Glutamatergic neuron (in vitro differentiated cells): ENCODE measurements around the gene PRKCE. TPM values are rescaled to one million over a fixed set of nuclear protein-coding genes. Genes with fewer than 3 reads are reported as not detected.

Source experiments
- DNase-seq: peaks from one replicate; pipeline ENCODE4 v3.0.0; 2022
- H3K27ac Mint-ChIP-seq: one replicate; pipeline ENCODE4 v1.8.0; 2020; ENCODE audit warnings: mild to moderate bottlenecking, mixed read lengths, inconsistent platforms; ENCODE audit not compliant: unreplicated experiment
- H3K27me3 Mint-ChIP-seq: one replicate; pipeline ENCODE4 v1.8.0; 2020; ENCODE audit warnings: mild to moderate bottlenecking, moderate library complexity, mixed read lengths, inconsistent platforms; ENCODE audit not compliant: unreplicated experiment
- H3K36me3 Mint-ChIP-seq: one replicate; pipeline ENCODE4 v1.8.0; 2020; ENCODE audit warnings: mild to moderate bottlenecking, mixed read lengths, inconsistent platforms; ENCODE audit not compliant: unreplicated experiment
- H3K4me1 Mint-ChIP-seq: one replicate; pipeline ENCODE4 v1.8.0; 2020; ENCODE audit warnings: mild to moderate bottlenecking, low read depth, mixed read lengths, inconsistent platforms; ENCODE audit not compliant: unreplicated experiment
- H3K4me3 Mint-ChIP-seq: one replicate; pipeline ENCODE4 v1.8.0; 2020; ENCODE audit warnings: mild to moderate bottlenecking, mixed read lengths, inconsistent platforms; ENCODE audit not compliant: unreplicated experiment
- H3K9me3 Mint-ChIP-seq: one replicate; pipeline ENCODE4 v1.8.0; 2020; ENCODE audit warnings: mild to moderate bottlenecking, moderate library complexity, mixed read lengths, inconsistent platforms; ENCODE audit not compliant: unreplicated experiment
- CTCF ChIP-seq: fragments of 200-600 bp; sonication (generic); IDR thresholded peaks from one replicate; pipeline ENCODE4 v1.5.0; 2021; ENCODE audit not compliant: partially characterized antibody, unreplicated experiment
- total RNA-seq: library from RNA; stranded (reverse); fragmentation: NEBNext Ultra II Directional; extraction: Animal tissue kit (Norgen Biotek cat#: 25700); gene quantifications from one replicate; pipeline ENCODE4 v1.2.1, GENCODE V29; 2021; ENCODE audit not compliant: unreplicated experiment

The PRKCE gene
- total RNA-seq, 1 donor from 2014 or later: 74.8 TPM

GRCh38 chr2:45952591-45952990 lies 301.1 kb downstream of the PRKCE start:
- Mint-ChIP-seq H3K27me3 (peaks cover 4% of the 10 kb centered on the region), H3K4me1 (peaks cover 9% of the 10 kb centered on the region), H3K4me3 (no peak overlapping the region), H3K36me3 (no peaks in the 10 kb centered on the region), H3K9me3 (no peaks in the 10 kb centered on the region), H3K27ac (no peak overlapping the region)
- DNase-seq: no peak
- no peak for TF ChIP-seq CTCF

GRCh38 chr2:45953376-45954027 lies 302.0 kb downstream of the PRKCE start:
- Mint-ChIP-seq H3K27ac (no peak overlapping the region), H3K4me1 (peaks cover 9% of the 10 kb centered on the region), H3K27me3 (peaks cover 4% of the 10 kb centered on the region), H3K4me3 (no peak overlapping the region), H3K36me3 (no peaks in the 10 kb centered on the region), H3K9me3 (no peaks in the 10 kb centered on the region)
- no peak for TF ChIP-seq CTCF
- no peak for DNase-seq

- H3K36me3 Mint-ChIP-seq: no peaks in the 10 kb centered on the region
- no peak for DNase-seq
- TF ChIP-seq CTCF: no peak
- no peaks in the 10 kb centered on the region for H3K9me3 Mint-ChIP-seq
- no peak overlapping the region for H3K27ac Mint-ChIP-seq
- no peak overlapping the region for H3K4me3 Mint-ChIP-seq
- H3K27me3 Mint-ChIP-seq: peaks cover 4% of the 10 kb centered on the region
- peaks cover 9% of the 10 kb centered on the region for H3K4me1 Mint-ChIP-seq
Observed at GRCh38 chr2:45954233-45954850, 302.9 kb downstream of the PRKCE start.

GRCh38 chr2:45957533-45958227 lies 306.2 kb downstream of the PRKCE start:
- H3K27ac Mint-ChIP-seq: no peak overlapping the region
- DNase-seq: no peak
- H3K9me3 Mint-ChIP-seq: no peaks in the 10 kb centered on the region
- H3K4me1 Mint-ChIP-seq: peaks cover 17% of the 10 kb centered on the region
- no peaks in the 10 kb centered on the region for H3K36me3 Mint-ChIP-seq
- H3K27me3 Mint-ChIP-seq: peaks cover 2% of the 10 kb centered on the region
- TF ChIP-seq CTCF: no peak
- no peak overlapping the region for H3K4me3 Mint-ChIP-seq
